ENCODE results near the gene ZNF365. TPM values are rescaled to one million over a fixed set of nuclear protein-coding genes. Genes with fewer than 3 reads are reported as not detected.

ZNF365 gene
- total and polyA plus RNA-seq, 2 of the 8 experiments (the other 6 are each of a cell fraction or from before 2014, with no cell fraction given), result 0.41 to 0.43 TPM

DNA sequence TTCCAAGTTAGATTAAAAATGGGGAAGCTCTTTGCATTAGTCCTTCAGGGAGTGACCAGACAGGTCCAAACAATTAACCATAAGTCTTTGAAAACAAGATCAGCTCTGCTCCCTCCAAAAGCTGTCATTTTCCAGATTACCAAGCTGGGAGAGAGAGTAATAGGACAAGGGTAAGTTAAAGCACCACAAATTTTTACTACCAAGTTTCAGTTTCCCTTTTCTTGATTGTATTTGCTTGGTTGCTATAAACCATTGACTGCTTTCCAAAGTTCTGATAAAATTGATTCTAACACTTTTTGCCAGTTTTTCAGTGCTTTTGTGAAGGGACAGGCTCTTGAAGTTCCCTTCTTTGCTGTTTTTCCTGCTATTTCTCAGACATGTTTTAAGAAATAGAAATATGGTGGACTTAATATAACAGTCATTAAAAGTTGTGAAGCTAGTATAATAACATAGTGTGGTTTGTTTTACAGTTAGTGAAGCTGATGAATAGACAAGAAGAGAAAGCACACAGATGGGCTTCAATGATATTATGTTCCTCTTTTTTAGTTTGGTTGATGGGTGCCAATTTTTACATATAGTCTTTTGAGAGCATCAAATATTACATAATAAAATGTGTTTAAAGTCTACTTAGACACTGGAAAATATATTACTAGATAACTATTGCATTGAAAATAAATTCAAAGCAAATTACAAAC, 40.0 kb upstream of the ZNF365 start:
- no peaks in the 10 kb centered on the region for H3K79me2 ChIP-seq (ENCODE audit: control insufficient read depth in 1 of 2, insufficient read depth in 2 of 2, low read length in 2 of 2)
- H3K56ac ChIP-seq (replicated peaks; ENCODE audit: insufficient read length, low read depth, low read length), result no peak overlapping the region
- H3K36me3 ChIP-seq (ENCODE audit: control insufficient read depth in 2 of 4, insufficient read depth in 4 of 4, low read length in 3 of 4), result no peaks in the 10 kb centered on the region
- no peaks in the 10 kb centered on the region for H3K79me1 ChIP-seq (ENCODE audit: low read depth, low read length)
- H3K9me3 ChIP-seq (ENCODE audit: insufficient read depth in 2 of 2, low read depth in 1 of 2, low read length in 1 of 2), result peaks cover 0 to 14% of the 10 kb centered on the region in 2 experiments; a peak in 2 of 4 replicates
- no peak for TF ChIP-seq CHD2 (IDR thresholded peaks at IDR 0.05; ENCODE audit: low read length)
- TF ChIP-seq RAD21 (IDR thresholded peaks at IDR 0.05 in 1 of 2, conservative IDR thresholded peaks at IDR 0.05 in 1 of 2; ENCODE audit: low read depth in 2 of 2, low read length in 2 of 2), result no peak
- TF ChIP-seq CTBP2 (IDR thresholded peaks at IDR 0.05; ENCODE audit: borderline replicate concordance, insufficient read depth, insufficient read length, low read length), result no peak
- no peak for TF ChIP-seq SP1 (IDR thresholded peaks at IDR 0.05; ENCODE audit: low read depth, low read length)
- no peak for TF ChIP-seq USF2 (IDR thresholded peaks at IDR 0.05; ENCODE audit: low read length)
- TF ChIP-seq HDAC2 (IDR thresholded peaks at IDR 0.05; ENCODE audit: borderline replicate concordance in 1 of 2, low read depth in 2 of 2, low read length in 2 of 2), result no peak
- no peak for TF ChIP-seq SRF (IDR thresholded peaks at IDR 0.05; ENCODE audit: low read depth, low read length)
- TF ChIP-seq KDM1A (IDR thresholded peaks at IDR 0.05; ENCODE audit: borderline replicate concordance, low read length), result no peak
- TF ChIP-seq POU5F1 (IDR thresholded peaks at IDR 0.05; ENCODE audit: low read depth, low read length), result no peak
- H3K14ac ChIP-seq (ENCODE audit: insufficient read length), result no peak overlapping the region
- no peak overlapping the region for H3K4me2 ChIP-seq (ENCODE audit: insufficient read depth in 1 of 2, low read depth in 2 of 2, low read length in 2 of 2)
- no peaks in the 10 kb centered on the region for H3K4me1 ChIP-seq (replicated peaks in 1 of 4; ENCODE audit: control insufficient read depth in 3 of 4, insufficient read depth in 4 of 4, low read length in 3 of 4)
- H4K5ac ChIP-seq (ENCODE audit: insufficient read length, low read depth, low read length), result no peak overlapping the region
- ChIA-PET POLR2A (ENCODE audit: partially characterized antibody) (no interaction called here), CTCF (ENCODE audit: partially characterized antibody) (interaction anchor here (0.5 kb wide), 1 partner anchor 1368 kb away, joined by 3 read pairs; no protein-coding TSS in a partner anchor)
- no peak overlapping the region for H3K4ac ChIP-seq (replicated peaks; ENCODE audit: insufficient read length, low read depth, low read length)
- no peaks in the 10 kb centered on the region for H3K27me3 ChIP-seq (replicated peaks in 1 of 4; ENCODE audit: control insufficient read depth in 3 of 4, extremely low read depth in 1 of 4, insufficient read depth in 3 of 4, low read length in 3 of 4)
- no peak overlapping the region for H2BK20ac ChIP-seq (ENCODE audit: low read length)
- no peak overlapping the region for H3K23ac ChIP-seq (ENCODE audit: insufficient read length)
- H3K27ac ChIP-seq (ENCODE audit: low read depth, low read length), result no peak overlapping the region
- H3K4me3 ChIP-seq (ENCODE audit: extremely low read depth in 1 of 4, insufficient read depth in 2 of 4, low read depth in 3 of 4, low read length in 4 of 4), result no peak overlapping the region
- no peak overlapping the region for H4K8ac ChIP-seq (ENCODE audit: extremely low read depth, insufficient read depth, low read length)
- H2BK15ac ChIP-seq (ENCODE audit: low read length), result no peak overlapping the region
- no peak overlapping the region for H3K9ac ChIP-seq (replicated peaks in 1 of 4; ENCODE audit: extremely low read depth in 1 of 4, low read depth in 3 of 4, low read length in 3 of 4)
- H2AK5ac ChIP-seq (ENCODE audit: low read depth, low read length), result no peak overlapping the region
- H2BK120ac ChIP-seq (replicated peaks; ENCODE audit: low read depth, low read length), result no peak overlapping the region
- no peak for DNase-seq (ENCODE audit: low read depth in 1 of 2, low spot score in 2 of 2)
- H3K18ac ChIP-seq (ENCODE audit: extremely low read depth, low read length), result no peak overlapping the region
- H2BK12ac ChIP-seq (ENCODE audit: low read depth, low read length), result no peak overlapping the region
- no peak overlapping the region for H2AFZ ChIP-seq (ENCODE audit: low read length)
- FAIRE-seq, result no peak
- H4K20me1 ChIP-seq (replicated peaks in 1 of 2; ENCODE audit: control insufficient read depth in 1 of 2, insufficient read depth in 2 of 2, low read length in 2 of 2), result no peaks in the 10 kb centered on the region
- no peaks in the 10 kb centered on the region for H3K23me2 ChIP-seq (ENCODE audit: low read depth, low read length)
- no peak overlapping the region for H2BK5ac ChIP-seq (ENCODE audit: low read depth, low read length)
- H4K91ac ChIP-seq (replicated peaks; ENCODE audit: insufficient read length, low read length), result no peak overlapping the region

All from H1 (cell line).